GM21576 (cell line): ENCODE data around the gene PPIP5K2.
"Not testable (repeated sequence)": the region's sequence is repeated elsewhere in the genome, so short reads cannot be mapped to it uniquely, and the experiment has no call there.

Experiments used
- ATAC-seq: cut with Tn5 transposase; IDR thresholded peaks from one replicate; pipeline ENCODE4 v1.9.1; 2021; ENCODE audit warnings: mild to moderate bottlenecking, moderate library complexity; ENCODE audit not compliant: unreplicated experiment

The PPIP5K2 gene

DNA sequence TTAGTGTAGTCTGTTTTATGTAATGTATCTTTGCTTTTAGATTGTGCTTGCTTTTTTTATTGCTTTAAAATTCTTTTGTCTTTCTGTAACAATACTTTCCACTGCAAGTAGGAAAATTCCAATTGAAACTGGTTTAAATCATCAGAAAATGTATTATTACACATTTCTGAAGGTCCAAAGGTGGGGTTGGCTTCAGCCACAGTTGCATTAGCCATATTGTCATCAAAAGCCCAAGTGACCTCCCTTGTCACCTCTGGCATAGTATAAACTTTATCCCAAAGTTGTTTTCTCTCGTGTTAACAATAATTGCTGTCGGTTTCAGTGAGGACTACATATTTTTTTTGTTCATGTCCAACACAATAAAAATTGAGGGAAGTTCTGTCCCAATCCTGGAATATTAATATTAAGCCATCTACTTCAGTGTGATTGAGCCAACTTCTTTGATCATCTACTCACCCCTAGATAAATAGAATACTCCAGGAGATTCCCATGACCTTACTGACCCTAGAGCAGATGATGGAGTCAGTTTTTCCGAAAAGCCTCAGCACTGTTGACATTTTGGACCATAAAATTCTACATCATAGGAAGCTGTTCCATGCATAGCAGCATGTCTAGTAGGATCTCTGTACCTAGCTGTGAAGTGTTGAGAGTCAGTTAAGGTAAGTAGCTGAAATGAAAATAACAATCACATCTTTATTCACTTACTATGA is 86.0 kb downstream of the PPIP5K2 start:
- no peak for ATAC-seq

DNA sequence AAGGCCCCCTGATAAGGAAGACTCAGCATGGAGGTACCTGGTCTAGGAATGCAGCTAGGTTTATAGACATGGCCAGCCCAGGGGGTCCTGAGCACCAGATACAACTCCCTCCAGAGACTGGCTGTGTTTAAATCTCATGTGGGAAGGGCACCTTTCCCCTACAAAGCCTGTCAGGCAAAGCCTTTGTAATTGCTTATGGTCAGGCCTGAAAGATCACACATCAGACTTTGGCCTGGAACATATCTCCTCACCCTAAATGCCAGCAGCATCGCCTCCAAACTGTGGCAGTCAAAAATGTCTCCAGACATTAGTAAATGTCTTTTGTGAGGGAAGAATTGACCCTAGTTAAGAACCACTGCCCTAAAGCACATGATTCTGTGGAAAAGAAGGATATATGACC is 86.9 kb downstream of the PPIP5K2 start:
- no peak for ATAC-seq

DNA sequence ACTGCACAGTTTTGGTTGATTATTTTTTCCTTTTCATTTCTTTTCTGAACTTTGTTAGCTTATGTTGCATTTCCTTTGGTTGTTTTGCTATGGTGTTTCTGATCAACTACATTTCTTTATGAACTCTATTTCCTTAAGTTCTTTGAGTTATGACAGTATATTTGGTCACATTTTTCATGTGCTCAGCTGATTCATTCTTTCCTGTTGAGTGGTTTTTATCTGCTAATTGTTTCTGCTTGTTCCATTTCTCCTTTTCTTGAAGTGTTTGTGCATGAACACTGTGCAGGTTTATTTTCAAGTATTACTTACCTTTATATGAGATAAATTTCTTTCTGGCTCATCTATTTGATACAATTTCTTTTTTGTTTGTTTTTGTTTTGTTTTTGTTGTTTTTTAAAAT is 87.6 kb downstream of the PPIP5K2 start:
- ATAC-seq, result no peak

DNA sequence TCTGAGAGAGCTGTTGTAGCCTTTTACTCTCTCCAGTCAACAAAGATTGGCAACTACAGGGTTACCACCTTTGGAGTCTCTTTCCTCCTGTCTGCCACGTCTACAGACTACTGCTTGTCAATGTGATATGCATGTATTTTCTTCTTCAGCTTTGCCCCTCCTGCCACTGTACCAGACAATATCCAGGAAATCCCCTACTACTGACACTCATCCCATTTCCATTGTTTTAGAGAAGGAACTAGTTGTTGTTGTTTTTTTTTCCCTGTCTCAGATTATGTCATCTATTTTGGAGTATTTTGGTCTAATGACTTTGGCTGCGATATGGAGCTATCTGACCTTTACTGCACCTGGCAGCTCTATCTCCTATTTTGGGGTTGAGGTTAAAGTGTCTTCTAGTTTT is 88.4 kb downstream of the PPIP5K2 start:
- ATAC-seq, result no peak

DNA sequence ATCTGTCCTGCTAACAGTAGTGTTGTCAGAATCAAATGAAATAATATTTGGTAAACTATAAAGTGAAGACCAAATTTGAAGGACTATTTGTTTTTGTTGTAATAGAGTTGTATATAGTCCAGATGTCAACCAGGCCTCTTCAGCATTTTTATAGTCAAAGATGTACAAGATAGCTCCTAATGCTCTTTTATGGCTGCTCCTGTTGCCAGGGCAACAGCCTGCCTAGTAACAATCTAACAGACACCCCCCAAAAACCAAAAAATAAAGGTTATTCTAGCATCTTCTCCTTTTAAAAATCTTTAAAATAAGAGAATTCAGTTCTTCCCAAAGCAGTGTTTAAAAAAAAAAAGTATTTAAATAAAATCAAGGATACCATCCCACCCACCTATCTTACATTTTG is 89.0 kb downstream of the PPIP5K2 start:
- ATAC-seq, result no peak

DNA sequence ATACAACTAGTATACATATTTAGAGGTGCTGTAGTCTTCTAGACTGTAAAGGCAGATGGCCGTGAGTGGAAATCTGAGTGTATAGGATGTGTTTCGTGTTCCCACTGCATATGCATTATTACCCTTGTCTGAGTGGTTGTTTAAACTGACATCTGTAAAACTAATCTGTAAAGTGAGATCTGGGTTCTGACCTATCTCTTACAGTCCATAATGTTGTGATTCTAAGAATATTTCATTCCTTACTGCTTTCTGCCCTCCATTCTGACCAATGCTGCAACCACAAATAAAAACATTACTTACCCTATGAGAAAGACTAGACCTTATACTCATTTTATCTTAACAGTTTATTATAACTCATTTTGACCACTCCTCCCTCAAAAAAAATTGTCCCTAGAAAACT is 90.9 kb downstream of the PPIP5K2 start:
- no peak for ATAC-seq

DNA sequence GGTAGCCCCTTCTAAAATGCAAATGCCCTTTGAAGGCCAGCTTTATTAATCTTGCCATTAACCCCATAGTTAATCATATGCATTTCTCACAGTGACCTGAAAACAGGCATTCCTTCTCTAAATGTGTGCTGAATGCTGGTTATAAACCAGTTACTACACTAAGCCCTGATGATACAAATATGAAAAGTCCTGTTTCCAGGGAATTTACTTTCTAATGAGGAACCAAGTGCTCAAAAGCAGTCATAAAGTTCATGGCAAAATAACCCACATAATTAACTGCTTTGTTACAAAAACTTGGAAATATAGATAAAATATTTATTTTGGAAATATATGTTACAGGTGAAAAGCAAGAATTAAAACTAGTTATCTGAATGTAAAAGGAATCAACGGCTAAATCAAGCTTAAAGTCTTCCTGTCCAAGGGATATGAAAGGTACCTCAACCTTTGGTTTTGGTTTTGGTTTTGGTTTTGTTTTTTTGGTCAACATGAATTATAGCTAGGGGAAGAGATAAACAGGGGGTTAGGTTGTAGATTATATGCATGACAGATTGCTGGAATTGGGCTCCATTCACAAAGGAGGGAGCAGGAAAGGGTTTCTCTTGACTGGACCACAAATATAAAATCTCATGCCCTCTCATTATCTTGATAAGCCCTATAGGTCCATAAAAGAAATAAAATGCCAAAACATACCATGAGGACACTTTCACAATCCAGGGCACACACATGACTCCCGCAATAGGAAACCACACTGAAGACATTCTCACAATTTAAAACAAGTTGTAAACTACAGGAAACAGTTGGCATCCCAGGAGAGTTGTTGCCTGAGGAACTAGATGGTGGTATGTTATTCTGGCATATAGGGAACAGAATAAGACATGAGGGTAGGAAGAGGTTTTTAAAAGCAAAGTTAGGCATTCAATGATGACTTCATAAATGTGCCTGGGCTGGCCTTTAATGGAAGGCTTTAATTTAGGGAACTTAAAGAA is 91.8 kb downstream of the PPIP5K2 start:
- ATAC-seq, result peak; percentile 77

DNA sequence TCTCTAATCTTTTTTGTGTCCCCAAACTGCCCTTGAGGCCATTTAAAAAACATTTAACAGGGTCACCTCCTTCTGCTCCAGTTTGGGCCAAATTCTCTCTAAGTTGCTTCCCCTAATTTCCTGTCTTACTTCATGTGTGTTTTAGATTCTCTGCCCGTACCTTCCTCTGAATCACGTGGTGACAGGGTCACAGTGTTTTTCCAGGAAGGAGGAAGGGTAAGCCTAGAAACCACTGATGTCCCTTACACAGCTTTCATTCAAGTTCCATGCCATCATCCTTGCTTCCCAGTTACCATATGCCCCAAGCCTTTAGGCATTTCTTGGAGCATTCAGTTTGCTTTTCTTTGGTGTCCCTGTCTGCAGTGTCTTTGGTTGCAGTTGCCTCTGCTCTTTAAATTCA is 96.0 kb downstream of the PPIP5K2 start:
- no peak for ATAC-seq

DNA sequence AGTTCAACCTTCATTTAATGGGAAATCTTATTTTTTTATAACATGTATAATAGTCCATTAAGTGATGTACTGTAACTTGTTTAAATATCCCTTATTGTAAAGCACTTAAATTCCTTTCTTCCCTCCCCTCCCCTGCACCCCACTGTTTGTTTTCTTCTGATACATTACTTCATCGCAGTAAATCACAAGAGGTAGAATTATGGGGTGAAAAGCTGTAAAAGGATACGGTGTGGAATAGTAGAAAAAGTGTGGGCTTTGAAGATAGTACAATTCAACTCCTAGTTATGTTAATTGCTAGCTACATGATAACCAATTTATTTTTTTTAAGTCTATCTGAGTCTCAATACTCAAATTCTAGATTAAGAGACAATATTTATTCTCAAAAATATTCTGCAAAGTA is 96.6 kb downstream of the PPIP5K2 start:
- ATAC-seq, result no peak

DNA sequence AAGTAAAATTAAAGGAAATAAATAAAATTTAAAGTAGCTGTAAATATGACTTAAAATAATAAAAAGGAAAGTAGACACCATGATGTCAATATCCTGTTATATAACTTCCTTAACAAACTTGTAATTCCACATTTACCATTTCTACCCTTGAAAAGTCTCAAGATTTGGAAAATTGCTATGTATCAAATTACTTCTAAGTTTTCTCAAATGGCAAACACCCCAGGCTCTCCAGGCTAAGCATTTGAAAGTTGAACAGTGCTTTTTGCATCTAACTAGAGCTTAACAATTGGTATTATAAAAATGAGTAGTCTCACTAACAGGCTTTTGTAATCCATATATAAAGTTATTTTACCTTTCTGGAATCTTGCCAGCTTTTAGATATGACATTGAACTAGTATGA is 97.0 kb downstream of the PPIP5K2 start:
- ATAC-seq, result no peak

DNA sequence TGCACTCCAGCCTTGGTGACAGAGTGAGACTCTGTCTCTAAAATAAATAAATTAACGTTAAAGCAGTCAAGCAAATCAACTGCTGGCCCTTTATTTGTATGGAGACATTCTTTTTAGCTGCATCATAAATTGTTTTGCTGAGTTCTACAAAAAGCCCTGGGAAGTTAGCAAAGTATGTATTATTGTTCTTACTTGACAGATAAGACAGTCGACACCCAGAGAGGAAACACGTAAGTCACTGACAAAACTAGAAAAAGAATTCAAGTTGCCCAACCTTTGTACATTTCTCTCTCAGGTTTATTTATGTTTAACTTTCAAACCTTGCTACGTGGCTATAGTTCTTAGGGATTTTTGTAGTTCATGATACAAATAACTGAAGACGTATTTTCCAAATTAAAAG is 98.1 kb downstream of the PPIP5K2 start:
- ATAC-seq, result no peak

DNA sequence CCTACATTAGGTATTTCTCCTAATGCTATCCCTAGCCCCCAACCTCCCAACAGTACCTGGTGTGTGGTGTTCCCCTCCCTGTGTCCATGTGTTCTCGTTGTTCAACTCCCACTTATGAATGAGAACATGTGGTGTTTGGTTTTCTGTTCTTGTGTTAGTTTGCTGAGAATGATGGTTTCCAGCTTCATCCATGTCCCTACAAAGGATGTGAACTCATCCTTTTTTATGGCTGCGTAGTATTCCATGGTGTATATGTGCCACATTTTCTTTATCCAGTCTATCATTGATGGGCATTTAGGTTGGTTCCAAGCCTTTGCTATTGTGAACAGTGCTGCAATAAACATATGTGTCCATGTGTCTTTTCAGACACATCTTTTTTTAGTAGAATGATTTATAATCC is 99.0 kb downstream of the PPIP5K2 start:
- not testable (repeated sequence) for ATAC-seq

DNA sequence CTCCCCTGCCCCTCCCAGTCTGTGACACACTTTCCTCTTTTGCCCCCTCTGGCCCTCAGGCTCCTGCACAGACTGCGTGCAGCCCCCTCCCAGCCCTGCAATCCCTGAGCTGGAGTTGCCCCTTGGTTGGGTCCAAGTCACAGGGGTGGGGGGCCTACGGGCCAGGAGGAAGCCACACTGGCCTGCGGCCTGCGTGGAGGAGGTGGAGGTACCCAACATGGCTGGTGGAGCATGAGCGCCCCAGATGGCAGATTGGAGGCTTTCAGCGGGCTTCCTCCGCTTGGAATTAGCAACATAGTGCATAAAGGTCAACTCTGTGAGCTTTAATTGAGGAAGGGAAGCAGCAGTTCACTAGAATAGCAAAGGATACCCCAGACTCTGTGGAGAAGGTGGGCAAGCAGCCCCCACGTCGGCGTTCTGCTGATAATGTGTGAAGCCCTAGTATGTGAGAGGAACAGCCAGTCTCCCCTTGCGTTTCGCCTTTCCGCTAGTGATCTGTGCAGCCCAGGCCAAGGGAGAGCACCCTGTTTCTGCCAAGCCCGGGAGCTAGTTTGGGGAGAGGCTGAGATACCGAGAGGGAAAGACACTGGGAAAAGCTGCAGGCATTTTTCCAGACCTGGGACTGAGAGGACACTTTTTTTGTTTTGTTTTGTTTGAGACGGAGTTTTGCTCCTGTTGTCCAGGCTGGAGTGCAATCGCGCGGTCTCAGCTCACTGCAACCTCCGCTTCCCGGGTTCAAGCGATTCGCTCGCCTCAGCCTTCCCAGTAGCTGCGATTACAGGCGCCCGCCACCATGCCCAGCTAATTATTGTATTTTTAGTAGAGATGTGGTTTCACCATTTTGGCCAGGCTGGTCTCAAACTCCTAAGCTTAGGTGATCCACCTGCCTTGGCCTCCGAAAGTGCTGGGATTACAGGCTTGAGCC is 103.2 kb downstream of the PPIP5K2 start:
- ATAC-seq, result no peak

DNA sequence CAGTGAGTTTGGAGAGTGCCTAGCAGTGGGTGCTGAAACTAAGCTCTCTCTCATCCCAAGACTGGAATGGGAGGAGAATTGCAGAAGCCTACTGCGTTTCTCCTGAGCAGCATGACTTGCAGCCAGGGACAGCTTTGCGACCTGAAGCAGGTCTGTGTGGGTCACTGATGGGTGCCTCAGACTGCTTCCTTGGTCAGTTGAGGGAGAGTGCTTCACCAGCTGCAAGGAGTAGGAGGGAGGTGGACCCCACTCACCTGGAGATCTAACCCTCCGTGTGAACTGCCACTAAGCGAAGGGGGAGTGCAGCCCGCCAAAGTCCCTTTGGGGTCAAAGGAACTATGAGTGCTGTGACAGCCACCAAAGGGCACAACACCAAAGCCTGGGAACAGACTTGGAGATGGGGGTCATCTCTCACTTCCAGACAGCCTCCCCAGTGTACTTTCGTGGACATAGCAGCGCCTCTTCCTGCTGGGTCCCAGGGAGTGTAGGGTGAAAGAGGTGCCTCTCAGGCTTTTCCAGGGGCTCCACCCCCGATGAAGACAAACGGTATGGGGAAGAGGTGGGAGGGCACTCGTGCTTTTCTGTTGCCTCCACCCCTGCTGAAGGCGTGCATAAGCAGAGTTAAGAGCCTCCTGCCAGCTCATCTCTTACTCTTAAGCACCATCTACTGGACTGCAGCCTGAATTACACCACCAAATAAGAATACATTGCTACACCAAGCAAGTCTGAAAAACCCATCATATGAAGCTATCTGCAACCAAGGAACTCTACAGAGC is 104.2 kb downstream of the PPIP5K2 start:
- ATAC-seq, result peak; percentile 95

DNA sequence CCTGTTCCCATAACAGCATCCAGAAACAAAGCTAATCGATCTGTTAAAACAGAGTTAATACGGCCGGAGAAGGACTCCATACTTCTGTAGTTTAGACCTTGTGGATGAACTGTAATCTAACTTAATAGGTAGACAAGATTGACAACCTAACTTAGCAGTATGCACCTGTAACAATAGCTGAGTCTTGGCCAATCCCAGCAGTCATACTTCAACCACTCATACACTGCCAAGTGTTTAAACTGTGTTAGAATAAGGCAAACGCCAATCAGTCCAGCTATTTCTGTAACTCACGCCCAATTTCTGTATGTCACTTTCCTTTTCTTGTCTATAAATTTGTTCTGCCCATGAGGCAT is 104.8 kb downstream of the PPIP5K2 start:
- no peak for ATAC-seq

DNA sequence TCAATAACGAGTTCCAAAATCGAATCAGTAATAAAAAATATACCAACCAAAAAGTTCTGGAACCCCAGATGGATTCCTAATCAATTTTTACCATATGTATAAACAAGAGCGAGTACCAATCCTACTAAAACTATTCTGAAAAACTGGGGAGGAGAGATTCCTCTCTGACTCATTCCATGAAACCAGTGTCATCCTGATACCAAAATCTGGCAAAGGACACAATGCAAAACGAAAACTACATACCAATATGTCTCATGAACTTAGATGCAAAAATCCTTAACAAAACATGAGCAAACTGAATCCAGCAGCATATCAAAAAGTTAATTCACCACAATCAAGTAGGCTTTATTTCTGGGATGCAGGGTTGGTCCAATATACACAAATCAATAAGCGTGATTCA is 108.0 kb downstream of the PPIP5K2 start:
- no peak for ATAC-seq

DNA sequence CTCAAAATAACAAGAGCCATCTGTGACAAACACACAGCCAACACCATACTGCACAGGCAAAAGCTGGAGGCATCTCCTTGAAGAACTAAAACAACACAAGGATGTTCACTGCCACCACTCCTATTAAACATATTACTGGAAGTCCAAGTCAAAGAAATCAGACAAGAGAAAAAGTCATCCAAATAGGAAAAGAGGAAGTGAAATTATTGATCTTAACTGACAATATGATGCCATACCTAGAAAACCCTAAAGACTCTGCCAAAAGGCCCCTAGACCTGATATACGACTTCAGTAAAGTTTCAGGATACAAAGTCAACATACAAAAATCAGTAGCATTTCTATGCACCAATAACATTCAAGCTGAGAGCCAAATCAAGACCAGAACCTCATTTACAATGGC is 108.5 kb downstream of the PPIP5K2 start:
- no peak for ATAC-seq

DNA sequence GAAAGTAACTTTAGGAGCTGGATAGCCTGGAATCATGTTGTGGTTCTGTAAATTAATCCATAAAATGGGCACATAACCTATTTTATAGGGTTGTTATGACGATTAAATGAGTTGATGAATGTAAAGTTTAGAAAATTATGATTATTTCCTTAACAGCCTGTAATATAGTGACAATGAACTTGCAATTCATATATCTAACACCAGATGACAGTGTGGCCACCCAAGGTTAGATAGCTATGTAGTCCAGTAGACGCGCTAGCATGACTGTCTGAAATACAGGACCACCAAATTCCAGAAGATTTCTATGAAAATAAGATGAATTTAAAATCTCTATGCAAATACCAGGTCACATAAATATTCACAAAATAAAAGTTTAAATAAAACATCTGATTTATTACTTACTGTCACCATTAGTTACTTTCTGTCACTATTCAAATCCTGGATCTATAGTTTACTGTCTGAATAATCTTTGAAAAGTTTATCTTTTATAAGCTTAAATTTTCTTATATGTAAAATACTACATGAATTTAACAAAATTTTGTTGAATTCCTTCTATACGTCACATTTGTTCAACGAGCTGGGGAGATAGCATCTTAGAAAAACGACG is 112.4 kb downstream of the PPIP5K2 start:
- peak; percentile 64 for ATAC-seq

DNA sequence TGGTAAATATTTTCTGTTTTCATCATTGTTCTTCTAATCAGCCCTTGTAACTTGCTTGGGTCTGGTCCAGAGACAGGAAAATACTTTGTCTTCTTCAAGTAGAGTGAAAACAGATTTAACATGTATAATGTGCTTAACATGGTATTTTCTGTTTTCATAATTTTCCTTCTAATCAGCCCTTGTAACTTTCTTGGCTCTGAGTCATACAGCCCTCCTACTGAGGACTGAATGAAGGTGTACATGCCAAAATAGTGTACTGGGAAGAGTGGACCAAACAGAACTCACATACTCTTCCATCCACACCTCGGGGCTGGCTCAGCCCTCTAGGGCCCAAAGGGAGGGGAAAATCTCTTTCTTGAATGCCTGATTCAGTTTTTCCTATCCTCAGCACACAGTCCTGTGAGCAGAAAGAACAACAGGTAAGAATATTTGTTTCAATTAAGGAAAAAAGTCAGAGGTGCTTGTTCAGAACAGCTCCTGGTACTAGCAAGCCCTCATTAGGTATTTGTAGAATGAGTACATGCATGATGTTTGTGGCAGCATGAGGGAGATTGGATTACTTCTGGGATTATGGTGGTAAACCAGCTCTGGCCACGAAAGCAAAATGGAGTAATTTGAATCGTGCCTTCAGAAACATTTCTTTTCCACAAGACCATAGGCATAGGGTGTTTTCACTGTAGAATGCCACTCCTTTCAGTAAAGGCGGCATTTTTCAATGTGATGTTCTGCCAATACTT is 114.3 kb downstream of the PPIP5K2 start:
- ATAC-seq, result no peak
